CD4-positive, alpha-beta T cell treated with Interleukin-4 for 1 hour (primary cell): Measurements from ENCODE around the gene SYNDIG1.

Experiments used
- DNase-seq, 2 donors: peaks; one replicate each; pipeline ENCODE4 v3.0.0-alpha.2; 2020 to 2022

SYNDIG1 gene

GRCh38 chr20:24643731-24644626 lies 174.6 kb downstream of the SYNDIG1 start:
- DNase-seq: no peak

GRCh38 chr20:24646321-24646720 lies 176.9 kb downstream of the SYNDIG1 start:
- no peak for DNase-seq

- no peak for DNase-seq
Observed at GRCh38 chr20:24647713-24648112, 178.3 kb downstream of the SYNDIG1 start.

GRCh38 chr20:24648481-24648880 lies 179.1 kb downstream of the SYNDIG1 start:
- DNase-seq: no peak

GRCh38 chr20:24648919-24649318 lies 179.5 kb downstream of the SYNDIG1 start:
- no peak for DNase-seq

GRCh38 chr20:24649787-24650490 lies 180.5 kb downstream of the SYNDIG1 start:
- no peak for DNase-seq

GRCh38 chr20:24651171-24651975 lies 181.9 kb downstream of the SYNDIG1 start:
- DNase-seq: no peak

- no peak for DNase-seq
Observed at GRCh38 chr20:24651976-24652345, 182.5 kb downstream of the SYNDIG1 start.

- no peak for DNase-seq
Observed at GRCh38 chr20:24653306-24653705, 183.9 kb downstream of the SYNDIG1 start.

- DNase-seq: no peak
Observed at GRCh38 chr20:24654425-24654824, 185.0 kb downstream of the SYNDIG1 start.

GRCh38 chr20:24656391-24656790 lies 187.0 kb downstream of the SYNDIG1 start:
- DNase-seq: no peak

- DNase-seq: no peak
Observed at GRCh38 chr20:24657196-24657595, 187.8 kb downstream of the SYNDIG1 start.

- no peak for DNase-seq
Observed at GRCh38 chr20:24657878-24658620, 188.6 kb downstream of the SYNDIG1 start.

GRCh38 chr20:24658920-24659660 lies 189.7 kb downstream of the SYNDIG1 start:
- DNase-seq: no peak

GRCh38 chr20:24659835-24660234 lies 190.4 kb downstream of the SYNDIG1 start:
- no peak for DNase-seq

- DNase-seq: no peak
Observed at GRCh38 chr20:24660651-24661050, 191.2 kb downstream of the SYNDIG1 start.

GRCh38 chr20:24661255-24661654 lies 191.8 kb downstream of the SYNDIG1 start:
- DNase-seq: no peak

- DNase-seq: no peak
Observed at GRCh38 chr20:24662322-24662721, 192.9 kb downstream of the SYNDIG1 start.

- DNase-seq: no peak
Observed at GRCh38 chr20:24662752-24663365, 193.4 kb downstream of the SYNDIG1 start.

- no peak for DNase-seq
Observed at GRCh38 chr20:24663496-24663895, 194.1 kb downstream of the SYNDIG1 start.

- no peak for DNase-seq
Observed at GRCh38 chr20:24664266-24664986, 195.0 kb downstream of the SYNDIG1 start.
